SU-DHL-6 (cell line): ENCODE data around the gene CDH1.

Experiments used
- H2AFZ ChIP-seq: fragments of 200-600 bp; sonication (generic); 2 replicates; pipeline ENCODE4 v1.6.1; 2014; ENCODE audit warnings: low read depth, mild to moderate bottlenecking, moderate library complexity, mixed read lengths, antibody characterized with exemption, low read length; ENCODE audit not compliant: severe bottlenecking
- H3F3A ChIP-seq: fragments of 200-600 bp; shearing (Covaris generic); 2 replicates; pipeline ENCODE4 v1.6.0; 2016; ENCODE audit warnings: antibody characterized with exemption, mild to moderate bottlenecking; ENCODE audit not compliant: insufficient read depth
- H3K27ac ChIP-seq: fragments of 200-600 bp; sonication (generic); 2 replicates; pipeline ENCODE4 v1.5.1; 2016; ENCODE audit warnings: low read depth, mild to moderate bottlenecking, low read length, moderate library complexity, mixed read lengths
- H3K27me3 ChIP-seq: fragments of 200-600 bp; sonication (generic), shearing (Covaris generic); 2 replicates; pipeline ENCODE4 v1.6.0; 2014; ENCODE audit warnings: mild to moderate bottlenecking, low read length
- H3K36me3 ChIP-seq: fragments of 200-600 bp; sonication (generic); 2 replicates; pipeline ENCODE4 v1.6.1; 2014; ENCODE audit warnings: mild to moderate bottlenecking, low read length, mixed read lengths
- H3K4me2 ChIP-seq: fragments of 300-600, 200-600 bp; shearing (Covaris generic), sonication (generic); 2 replicates; pipeline ENCODE4 v1.6.0; 2014; ENCODE audit warnings: low read length, low read depth, mild to moderate bottlenecking; ENCODE audit not compliant: poor library complexity, severe bottlenecking
- H3K4me3 ChIP-seq: fragments of 200-600 bp; sonication (generic); 2 replicates; pipeline ENCODE4 v1.5.1; 2014; ENCODE audit warnings: antibody characterized with exemption, low read length, mild to moderate bottlenecking, mixed read lengths; ENCODE audit not compliant: insufficient read depth, poor library complexity, severe bottlenecking
- H3K79me2 ChIP-seq: fragments of 200-600 bp; sonication (generic); 2 replicates; pipeline ENCODE4 v1.6.1; 2014; ENCODE audit warnings: mild to moderate bottlenecking, low read length, moderate library complexity; ENCODE audit not compliant: insufficient read depth
- H3K9ac ChIP-seq: fragments of 200-600 bp; sonication (generic); 2 replicates; pipeline ENCODE4 v1.7.0; 2014; ENCODE audit warnings: mild to moderate bottlenecking, low read length
- H3K9me2 ChIP-seq: fragments of 200-600 bp; sonication (generic); replicated peaks from 2 replicates; pipeline ENCODE4 v1.6.1; 2014; ENCODE audit warnings: low read length; ENCODE audit not compliant: insufficient read depth
- H3K9me3 ChIP-seq: fragments of 200-600 bp; sonication (generic); 2 replicates; pipeline ENCODE4 v1.6.1; 2014; ENCODE audit warnings: low read length, mixed read lengths; ENCODE audit not compliant: insufficient read depth
- H4K20me1 ChIP-seq: fragments of 200-600 bp; sonication (generic); 2 replicates; pipeline ENCODE4 v1.6.1; 2014; ENCODE audit warnings: low read depth, mild to moderate bottlenecking, antibody characterized with exemption, low read length, moderate library complexity, mixed read lengths
- EZH2phosphoT487 ChIP-seq: fragments of 200-600 bp; sonication (generic), shearing (Covaris generic); conservative IDR thresholded peaks from 2 replicates; pipeline ENCODE4 v1.6.1; 2018; ENCODE audit warnings: mild to moderate bottlenecking, antibody characterized with exemption, low read length, moderate library complexity, mixed read lengths
- TF ChIP-seq, protein P1 (sequence below): fragments of 200-600 bp; sonication (generic); IDR thresholded peaks from one replicate; pipeline ENCODE4 v1.5.1; 2017; ENCODE audit warnings: antibody characterized with exemption, mild to moderate bottlenecking, low read length, moderate library complexity; ENCODE audit not compliant: insufficient read depth, poor library complexity, severe bottlenecking

The CDH1 gene

DNA sequence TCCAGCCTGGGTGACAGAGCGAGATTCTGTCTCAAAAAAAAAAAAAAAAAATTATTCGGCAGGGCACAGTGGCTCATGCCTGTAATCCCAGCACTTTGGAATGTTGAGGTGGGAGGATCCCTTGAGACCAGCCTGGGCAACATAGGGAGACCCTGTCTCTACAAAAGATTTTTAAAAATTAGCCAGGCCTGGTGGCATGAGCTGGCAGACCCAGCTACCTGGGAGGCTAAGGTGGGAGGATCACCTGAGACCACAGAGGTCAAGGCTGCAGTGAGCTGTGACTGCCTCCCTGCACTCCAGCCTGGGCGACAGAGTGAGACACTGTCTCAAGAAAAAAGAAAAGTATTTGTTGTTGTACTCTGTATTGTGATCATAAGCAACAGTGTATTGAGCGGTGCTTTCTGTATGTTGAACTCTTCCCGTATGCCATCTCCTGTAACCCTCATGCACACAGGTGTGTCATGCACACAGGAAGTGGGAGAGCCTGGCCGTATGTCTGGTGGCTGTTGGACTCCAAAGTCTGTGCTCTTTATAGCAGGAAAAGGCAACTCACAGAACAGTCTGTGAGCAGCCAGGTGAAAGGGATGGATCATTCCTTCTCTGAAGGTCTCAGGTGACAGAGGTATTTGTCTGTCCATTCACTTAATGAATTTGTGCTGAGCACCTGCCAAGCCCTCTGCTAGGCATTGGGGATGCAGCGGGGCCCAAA, 17.1 kb downstream of the CDH1 start:
- Histone ChIP-seq H3K9me3 (no peaks in the 10 kb centered on the region), H3K4me3 (no peak overlapping the region), H3F3A (no peaks in the 10 kb centered on the region), H3K9me2 (no peaks in the 10 kb centered on the region), H2AFZ (no peak overlapping the region), H3K79me2 (no peaks in the 10 kb centered on the region), H3K27ac (no peak overlapping the region), H3K36me3 (no peaks in the 10 kb centered on the region), H4K20me1 (no peaks in the 10 kb centered on the region), H3K27me3 (no peaks in the 10 kb centered on the region), H3K9ac (no peak overlapping the region), H3K4me2 (no peak overlapping the region)
- TF ChIP-seq EZH2phosphoT487 = no peak
- TF ChIP-seq, protein P1, sequence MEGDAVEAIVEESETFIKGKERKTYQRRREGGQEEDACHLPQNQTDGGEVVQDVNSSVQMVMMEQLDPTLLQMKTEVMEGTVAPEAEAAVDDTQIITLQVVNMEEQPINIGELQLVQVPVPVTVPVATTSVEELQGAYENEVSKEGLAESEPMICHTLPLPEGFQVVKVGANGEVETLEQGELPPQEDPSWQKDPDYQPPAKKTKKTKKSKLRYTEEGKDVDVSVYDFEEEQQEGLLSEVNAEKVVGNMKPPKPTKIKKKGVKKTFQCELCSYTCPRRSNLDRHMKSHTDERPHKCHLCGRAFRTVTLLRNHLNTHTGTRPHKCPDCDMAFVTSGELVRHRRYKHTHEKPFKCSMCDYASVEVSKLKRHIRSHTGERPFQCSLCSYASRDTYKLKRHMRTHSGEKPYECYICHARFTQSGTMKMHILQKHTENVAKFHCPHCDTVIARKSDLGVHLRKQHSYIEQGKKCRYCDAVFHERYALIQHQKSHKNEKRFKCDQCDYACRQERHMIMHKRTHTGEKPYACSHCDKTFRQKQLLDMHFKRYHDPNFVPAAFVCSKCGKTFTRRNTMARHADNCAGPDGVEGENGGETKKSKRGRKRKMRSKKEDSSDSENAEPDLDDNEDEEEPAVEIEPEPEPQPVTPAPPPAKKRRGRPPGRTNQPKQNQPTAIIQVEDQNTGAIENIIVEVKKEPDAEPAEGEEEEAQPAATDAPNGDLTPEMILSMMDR = no peak

DNA sequence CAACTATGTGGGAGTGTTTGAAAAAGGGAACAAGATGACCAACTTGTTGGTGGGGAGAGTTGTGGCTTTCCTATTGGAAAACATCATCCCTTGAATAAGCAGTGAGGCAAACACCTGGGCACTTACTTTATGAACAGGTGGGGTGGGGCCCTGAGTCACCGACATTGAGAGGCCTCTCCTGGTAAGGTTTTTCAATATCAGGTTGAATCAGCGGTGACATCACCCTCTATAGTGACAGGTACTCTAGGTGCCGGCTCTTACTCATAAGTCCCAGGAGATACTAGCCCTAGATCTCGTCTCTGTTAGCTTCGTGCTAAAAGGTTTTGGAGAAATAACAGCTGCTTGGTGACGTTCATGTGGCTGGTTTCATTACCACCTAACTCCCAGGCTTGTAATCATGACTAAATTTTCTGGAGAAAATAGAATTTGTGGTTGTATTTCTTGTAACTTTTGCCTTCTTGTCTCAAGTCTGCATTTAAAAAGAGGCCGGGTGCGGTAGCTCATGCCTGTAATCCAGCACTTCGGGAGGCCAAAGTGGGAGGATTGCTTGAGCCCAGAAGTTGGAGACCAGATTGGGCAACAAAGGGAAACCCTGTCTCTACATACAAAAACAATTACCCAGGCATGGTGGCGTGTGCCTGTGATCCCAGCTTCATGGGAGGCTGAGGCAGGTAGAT, 19.3 kb downstream of the CDH1 start:
- Histone ChIP-seq H3K79me2 (no peaks in the 10 kb centered on the region), H3K4me3 (no peak overlapping the region)

DNA sequence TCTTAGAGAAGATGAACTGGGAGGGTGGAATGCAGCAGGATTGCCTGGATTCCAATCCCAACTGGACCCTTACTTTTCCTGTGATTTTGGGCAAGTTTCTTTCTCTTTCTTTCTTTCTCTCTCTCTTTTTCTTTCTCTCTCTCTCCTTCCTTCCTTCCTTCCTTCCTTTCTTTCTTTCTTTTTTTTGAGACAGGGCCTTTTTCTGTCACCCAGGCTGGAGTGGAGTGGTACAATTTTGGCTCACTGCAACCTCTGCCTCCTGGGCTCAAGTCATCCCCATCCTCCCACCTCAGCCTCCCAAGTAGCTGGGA, 20.5 kb downstream of the CDH1 start:
- H4K20me1 ChIP-seq = no peaks in the 10 kb centered on the region
- H2AFZ ChIP-seq = no peak overlapping the region
- H3K4me2 ChIP-seq = no peak overlapping the region
- no peak overlapping the region for H3K9ac ChIP-seq
- no peaks in the 10 kb centered on the region for H3K79me2 ChIP-seq
- H3K36me3 ChIP-seq = no peaks in the 10 kb centered on the region
- no peak overlapping the region for H3K27ac ChIP-seq
- no peak overlapping the region for H3K4me3 ChIP-seq
- no peaks in the 10 kb centered on the region for H3K9me2 ChIP-seq
- no peaks in the 10 kb centered on the region for H3F3A ChIP-seq
- H3K27me3 ChIP-seq = no peaks in the 10 kb centered on the region
- TF ChIP-seq, protein P1 = no peak
- TF ChIP-seq EZH2phosphoT487 = no peak
- no peaks in the 10 kb centered on the region for H3K9me3 ChIP-seq

More for the DNA sequence above, 19.3 kb downstream of the CDH1 start:
- Histone ChIP-seq H2AFZ (no peak overlapping the region), H3K9me2 (no peaks in the 10 kb centered on the region), H3K36me3 (no peaks in the 10 kb centered on the region), H3F3A (no peaks in the 10 kb centered on the region), H3K9me3 (no peaks in the 10 kb centered on the region), H4K20me1 (no peaks in the 10 kb centered on the region), H3K27me3 (no peaks in the 10 kb centered on the region), H3K4me2 (no peak overlapping the region), H3K9ac (no peak overlapping the region), H3K27ac (no peak overlapping the region)
- TF ChIP-seq EZH2phosphoT487 = no peak
- TF ChIP-seq, protein P1 = no peak
